OCI-LY7 (cell line): Measurements from ENCODE around the gene CEBPG.

Experiments
- CTCF ChIP-seq: fragments of 200-600 bp; sonication (generic); conservative IDR thresholded peaks from 2 replicates; pipeline ENCODE4 v1.5.1; 2014; ENCODE audit warnings: mild to moderate bottlenecking, antibody characterized with exemption, low read length, moderate library complexity, mixed read lengths
- EZH2phosphoT487 ChIP-seq: fragments of 200-600 bp; sonication (generic); IDR thresholded peaks from 2 replicates; pipeline ENCODE4 v1.6.1; 2018; ENCODE audit warnings: low read depth, borderline replicate concordance, mild to moderate bottlenecking, mixed run types, antibody characterized with exemption, low read length, moderate library complexity, mixed read lengths

GRCh38 chr19:33408116-33408515 lies 34.6 kb downstream of the CEBPG start:
- TF ChIP-seq CTCF: no peak
- TF ChIP-seq EZH2phosphoT487: no peak
